PFSK-1 (cell line): ENCODE data around the gene SERINC2.

Source experiments
- FOXP2 ChIP-seq: optimal IDR thresholded peaks from 2 replicates; pipeline ENCODE3; 2011; ENCODE audit warnings: borderline replicate concordance, control low read depth, inconsistent platforms; ENCODE audit not compliant: insufficient read depth; ENCODE audit errors: extremely low read length, extremely low read depth
- POLR2AphosphoS5 ChIP-seq: IDR thresholded peaks from 2 replicates; pipeline ENCODE4 v1.6.1; 2012; ENCODE audit warnings: low read depth, mild to moderate bottlenecking, control low read depth, low read length, moderate library complexity
- REST ChIP-seq, 2 experiments: IDR thresholded peaks; 2 replicates each; pipeline versions ENCODE4 v1.6.1 to v1.8.0; 2011 to 2012; ENCODE audit warnings: low read depth in 2 of 2, low read length in 2 of 2, control low read depth in 1 of 2, inconsistent platforms in 1 of 2, mild to moderate bottlenecking in 1 of 2, moderate library complexity in 1 of 2; ENCODE audit not compliant: insufficient read depth in 1 of 2
- SIN3A ChIP-seq: IDR thresholded peaks from 2 replicates; pipeline ENCODE4 v1.6.1; 2012; ENCODE audit warnings: mild to moderate bottlenecking, low read length, moderate library complexity, borderline replicate concordance; ENCODE audit not compliant: insufficient read depth
- TAF1 ChIP-seq: IDR thresholded peaks from 2 replicates; pipeline ENCODE4 v1.6.1; 2012; ENCODE audit warnings: low read length, control low read depth, borderline replicate concordance; ENCODE audit not compliant: insufficient read depth

- TF ChIP-seq REST (IDR thresholded peaks at IDR 0.05; ENCODE audit: insufficient read depth in 1 of 2, low read depth in 2 of 2, low read length in 2 of 2) (no peak), POLR2AphosphoS5 (0 out of 2 replicates have a peak, but pooled peaks have one; percentile 22), TAF1 (no peak), FOXP2 (peak; percentile 85), SIN3A (peak; percentile 37; the same call in 1 of the 2 replicates)
Measured at GRCh38 chr1:31407029-31407626, 5.9 kb upstream of the SERINC2 start.
